GM12873 (cell line): ENCODE measurements around the gene EGFL8.

Experiments
- TF ChIP-seq, protein P1 (sequence below): IDR thresholded peaks from 2 replicates; pipeline ENCODE4 v1.5.1; 2012; ENCODE audit warnings: low read depth, mild to moderate bottlenecking, moderate library complexity, low read length, control low read depth; ENCODE audit not compliant: insufficient read depth; ENCODE audit errors: missing control alignments

The EGFL8 gene

DNA sequence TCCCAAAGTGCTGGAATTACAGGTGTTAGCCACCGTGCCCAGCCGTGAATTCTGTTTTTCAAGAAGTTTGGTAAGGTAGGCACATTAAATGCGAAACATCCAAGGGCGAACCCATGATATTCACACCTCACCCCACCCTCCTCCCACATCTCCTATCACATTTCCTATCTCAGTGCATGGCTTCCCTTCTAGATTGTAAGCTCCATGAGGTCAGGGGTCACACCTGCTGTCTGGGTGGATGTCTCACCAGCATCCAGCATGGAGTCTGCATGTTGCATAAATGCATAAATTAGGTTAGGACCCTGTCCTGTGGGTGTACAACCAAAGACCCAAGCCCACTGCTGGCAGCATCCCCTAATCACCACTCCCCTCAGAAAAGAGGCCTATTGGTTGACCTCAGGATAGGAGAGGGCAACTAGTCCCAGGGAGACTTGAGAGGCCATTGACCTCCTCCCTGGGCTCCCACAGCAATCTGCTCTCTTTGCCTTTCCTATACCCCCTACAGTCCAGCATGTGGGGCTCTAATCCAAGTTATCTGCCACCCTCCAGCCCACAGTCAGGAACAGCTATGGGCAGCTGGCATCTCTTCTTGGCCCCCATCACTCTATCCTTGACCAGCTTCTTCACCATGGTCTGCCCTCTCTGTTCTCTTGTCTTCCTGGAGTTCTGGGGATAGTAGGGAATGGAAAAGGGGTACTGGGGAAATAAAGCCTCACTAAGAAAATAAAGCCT, 16.8 kb upstream of the EGFL8 start:
- TF ChIP-seq, protein P1, sequence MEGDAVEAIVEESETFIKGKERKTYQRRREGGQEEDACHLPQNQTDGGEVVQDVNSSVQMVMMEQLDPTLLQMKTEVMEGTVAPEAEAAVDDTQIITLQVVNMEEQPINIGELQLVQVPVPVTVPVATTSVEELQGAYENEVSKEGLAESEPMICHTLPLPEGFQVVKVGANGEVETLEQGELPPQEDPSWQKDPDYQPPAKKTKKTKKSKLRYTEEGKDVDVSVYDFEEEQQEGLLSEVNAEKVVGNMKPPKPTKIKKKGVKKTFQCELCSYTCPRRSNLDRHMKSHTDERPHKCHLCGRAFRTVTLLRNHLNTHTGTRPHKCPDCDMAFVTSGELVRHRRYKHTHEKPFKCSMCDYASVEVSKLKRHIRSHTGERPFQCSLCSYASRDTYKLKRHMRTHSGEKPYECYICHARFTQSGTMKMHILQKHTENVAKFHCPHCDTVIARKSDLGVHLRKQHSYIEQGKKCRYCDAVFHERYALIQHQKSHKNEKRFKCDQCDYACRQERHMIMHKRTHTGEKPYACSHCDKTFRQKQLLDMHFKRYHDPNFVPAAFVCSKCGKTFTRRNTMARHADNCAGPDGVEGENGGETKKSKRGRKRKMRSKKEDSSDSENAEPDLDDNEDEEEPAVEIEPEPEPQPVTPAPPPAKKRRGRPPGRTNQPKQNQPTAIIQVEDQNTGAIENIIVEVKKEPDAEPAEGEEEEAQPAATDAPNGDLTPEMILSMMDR, result peak; percentile 17

DNA sequence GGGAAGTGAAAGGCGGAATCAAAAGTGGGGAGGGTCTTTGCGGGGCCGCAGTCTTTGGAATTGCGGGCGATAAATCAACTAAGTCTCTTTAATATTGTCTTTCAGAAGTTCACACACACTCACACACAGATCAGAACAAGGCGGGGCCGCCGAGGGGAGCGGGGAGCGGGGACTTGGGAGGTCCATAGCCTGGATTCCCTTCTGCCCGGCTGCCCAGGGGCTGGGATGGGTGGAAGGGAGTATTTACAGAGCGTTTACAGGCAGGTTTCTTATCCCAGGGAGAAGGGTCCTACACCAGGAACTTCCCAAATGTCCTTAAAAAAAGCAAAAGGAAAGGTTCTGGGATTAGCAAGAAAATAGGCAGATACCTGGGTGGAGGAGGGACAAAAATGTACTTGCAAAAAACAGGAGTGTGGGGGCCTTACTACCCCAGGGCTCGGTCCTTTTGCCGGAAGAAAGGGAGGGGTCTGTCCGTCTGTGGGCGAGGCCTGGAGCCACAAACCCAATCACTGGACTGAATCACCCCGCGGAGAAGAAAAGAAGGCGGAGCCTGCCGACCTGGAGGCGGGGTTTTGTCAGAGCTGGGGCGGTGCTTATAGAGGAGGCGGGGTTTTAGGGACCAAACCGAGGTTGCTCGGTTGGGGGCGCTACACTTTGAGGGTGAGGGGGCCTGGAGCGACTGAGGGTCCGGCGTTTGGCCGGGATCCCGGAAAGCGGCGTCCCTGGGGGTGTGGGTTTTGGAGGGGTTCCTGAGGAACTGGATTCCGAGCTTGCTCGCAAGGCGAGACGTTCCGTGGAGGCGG, 15.9 kb upstream of the EGFL8 start:
- TF ChIP-seq, protein P1, result no peak

DNA sequence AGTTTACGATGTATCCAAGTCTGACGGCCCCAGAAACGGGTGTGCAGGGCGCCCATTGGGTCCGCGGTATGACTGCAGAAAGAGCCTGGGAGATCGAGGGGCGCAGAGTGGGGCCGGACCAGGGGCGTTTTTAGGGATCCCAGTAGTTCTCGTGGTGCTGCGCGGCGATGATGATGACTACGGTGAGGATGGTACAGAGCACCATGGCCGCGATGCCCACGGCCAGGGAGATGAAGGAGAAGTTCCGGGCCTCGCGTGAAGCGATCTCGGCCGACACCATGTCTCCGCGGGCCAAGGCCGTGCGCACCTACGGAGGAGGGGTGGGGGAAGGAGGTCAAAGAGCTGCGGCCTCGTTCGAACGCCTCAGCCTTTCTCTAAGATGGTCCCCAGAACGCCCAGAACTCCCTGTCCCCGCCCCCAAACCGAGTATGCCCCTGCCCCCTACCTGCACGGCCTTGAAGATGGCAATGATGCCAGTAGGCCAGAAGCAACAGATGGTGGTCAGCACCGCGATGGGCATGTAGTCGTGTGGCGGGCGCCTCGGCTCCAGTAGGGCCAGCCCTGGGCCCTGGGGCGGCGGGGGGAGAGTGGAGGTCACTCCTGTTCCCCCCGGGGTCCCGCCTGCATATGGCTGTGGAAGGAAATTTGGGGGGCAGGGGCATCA, 15.2 kb upstream of the EGFL8 start:
- TF ChIP-seq, protein P1, result no peak

DNA sequence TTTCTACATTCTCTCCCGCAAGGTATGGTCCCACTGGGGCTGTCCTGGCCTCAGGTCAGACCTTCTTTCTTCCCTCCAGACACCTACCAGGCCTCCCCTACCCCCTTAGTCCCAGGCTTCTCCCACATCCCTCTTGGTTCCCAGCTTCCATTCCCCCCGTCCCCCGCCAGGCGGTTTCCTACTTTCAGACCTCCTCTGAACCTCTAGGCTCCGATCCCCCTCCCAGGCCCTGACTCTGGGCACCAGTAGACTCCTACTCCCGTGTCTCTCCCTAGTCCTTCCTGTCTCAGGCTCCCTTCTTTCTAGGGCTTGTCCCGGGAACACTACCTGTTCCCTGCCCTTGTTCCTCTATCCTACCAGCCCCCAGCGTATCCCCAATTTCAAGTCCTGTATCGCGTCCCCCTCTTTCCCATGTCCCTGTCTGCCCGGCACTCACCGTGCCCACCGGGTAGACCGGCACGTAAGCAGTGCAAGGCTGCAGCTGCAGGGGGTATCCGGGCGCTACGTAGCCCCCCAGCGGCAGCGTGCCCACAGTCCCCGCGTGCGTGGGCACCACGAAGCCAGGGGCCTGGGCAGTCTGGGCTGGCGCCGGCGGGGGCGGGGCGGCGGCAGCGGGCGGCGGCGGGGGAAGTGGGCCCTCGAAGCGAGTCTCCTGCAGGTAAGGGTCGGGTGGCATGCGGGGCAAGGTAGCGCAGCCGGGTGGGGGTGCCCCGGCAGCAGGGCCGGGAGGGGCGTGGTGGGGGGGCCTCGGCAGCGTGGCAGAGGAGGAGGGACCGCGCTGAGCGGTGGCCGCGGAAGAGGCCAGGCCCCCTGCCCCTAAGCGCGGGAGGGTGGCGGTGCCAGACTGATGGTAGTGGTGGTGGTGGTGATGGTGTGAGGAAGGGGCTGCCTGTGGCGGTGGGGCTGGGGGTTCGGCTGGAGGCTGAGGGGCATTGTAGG, 14.2 kb upstream of the EGFL8 start:
- TF ChIP-seq, protein P1, result no peak

DNA sequence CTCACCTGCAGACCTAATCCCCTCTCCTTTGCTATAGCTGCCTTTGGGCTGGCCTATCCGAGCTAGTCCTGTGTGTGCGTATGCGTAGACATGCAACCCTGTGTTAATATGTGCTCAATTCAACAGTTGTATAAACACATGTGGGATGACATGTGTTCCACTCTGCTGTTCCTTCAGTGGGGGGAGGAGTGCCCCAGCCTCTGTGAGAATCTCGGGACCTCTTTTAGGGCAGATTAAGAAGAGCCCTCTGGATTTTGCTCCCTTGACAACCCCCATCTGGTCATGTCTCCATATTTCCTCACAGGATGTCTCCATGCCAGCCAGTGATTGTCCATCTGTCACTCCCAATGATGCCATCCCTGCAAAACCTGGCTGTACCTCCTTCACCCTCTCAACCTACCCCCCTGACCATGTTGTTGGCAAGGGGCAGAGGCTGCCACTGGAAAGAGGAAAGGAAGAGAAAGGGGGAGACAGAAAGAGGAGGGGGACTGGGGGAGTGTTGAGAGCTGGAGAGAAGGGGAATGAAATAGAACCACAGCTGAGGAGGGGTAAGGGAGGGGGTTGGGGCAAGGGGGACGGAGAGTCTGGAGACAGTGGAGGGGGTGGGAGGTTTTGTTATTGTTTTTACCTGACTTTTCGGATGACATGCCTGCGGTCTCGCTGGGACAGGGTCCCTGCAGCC, 13.1 kb upstream of the EGFL8 start:
- TF ChIP-seq, protein P1, result no peak

DNA sequence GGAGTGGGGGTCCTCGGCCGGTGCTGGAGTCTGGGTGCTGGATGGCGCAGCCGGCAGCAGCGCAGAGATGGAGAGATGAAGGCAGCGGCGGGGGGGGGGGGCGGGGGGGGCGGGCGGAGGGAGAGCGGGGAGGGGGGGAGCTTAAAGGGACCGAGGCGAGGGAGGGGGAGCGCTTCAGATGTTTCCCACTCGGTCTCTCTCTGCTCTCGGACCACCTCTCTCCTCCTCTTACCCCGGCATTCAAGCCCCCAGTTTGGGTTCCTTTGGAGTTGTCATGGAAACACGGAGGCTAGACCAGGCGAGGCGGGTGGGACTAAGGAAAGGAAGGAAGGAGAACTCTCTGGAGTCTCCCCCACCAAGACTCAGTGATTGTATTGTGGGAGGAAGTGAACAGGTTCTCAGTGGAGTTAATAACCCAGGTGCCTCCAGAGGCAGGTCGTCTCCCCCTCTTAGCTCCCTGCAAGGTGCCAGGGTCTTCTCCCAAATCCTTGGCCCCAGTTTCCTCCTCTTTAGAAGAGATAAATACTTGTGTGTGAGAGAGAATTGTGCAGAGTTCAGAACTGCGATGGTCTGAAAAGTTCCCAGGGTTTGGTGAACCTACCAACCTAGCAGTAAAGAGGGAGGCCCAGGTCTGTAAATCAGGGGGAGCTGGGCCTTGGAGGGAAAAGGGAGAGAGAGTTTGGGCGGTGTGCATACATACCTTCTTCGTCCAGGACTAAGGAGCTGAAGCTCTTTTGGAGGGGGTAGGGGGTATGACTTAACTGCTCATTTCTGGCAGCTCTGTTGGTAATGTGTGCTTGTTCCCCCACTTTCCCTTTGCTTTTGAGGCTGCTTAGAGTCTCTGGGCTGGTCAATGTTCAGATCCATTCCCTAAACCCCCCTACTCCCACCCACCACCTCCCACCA, 12.3 kb upstream of the EGFL8 start, which contains the start of gene PRRT1:
Gene PRRT1 (minus strand): TSS at position 77 of the 906 bp plus-strand sequence. CDS start 112 bp downstream, outside the sequence.
- TF ChIP-seq, protein P1, result no peak
